ENCODE measurements around the gene ADGRD1.
"Not testable (repeated sequence)": the region's sequence is repeated elsewhere in the genome, so short reads cannot be mapped to it uniquely, and the experiment has no call there.

ADGRD1 gene

DNA sequence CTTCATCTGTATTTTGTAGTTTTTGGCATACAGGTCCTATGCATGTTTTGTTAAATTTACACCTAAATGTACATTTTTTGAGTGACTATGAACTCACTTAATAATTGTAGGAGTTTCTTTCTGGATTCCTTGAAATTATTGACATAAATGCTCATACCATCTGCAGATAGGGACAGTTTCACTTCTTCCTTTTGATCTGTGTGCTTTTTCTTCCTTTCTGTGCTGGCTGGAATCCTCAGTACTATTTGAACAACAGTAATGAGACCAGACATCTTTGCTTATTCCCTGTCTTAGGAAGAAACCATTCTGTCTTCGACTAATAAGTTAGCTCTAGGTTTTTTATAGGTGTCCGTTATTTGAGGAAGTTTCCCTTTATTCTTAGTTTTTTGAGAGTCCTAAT, 110.3 kb downstream of the ADGRD1 start:
- Histone ChIP-seq H3K9ac (ENCODE audit: low read depth, low read length) (no peak overlapping the region), H3K9me3 (ENCODE audit: insufficient read depth, low read depth, low read length) (no peaks in the 10 kb centered on the region), H3K27ac (ENCODE audit: low read depth, low read length) (no peak overlapping the region), H3K36me3 (ENCODE audit: insufficient read depth, low read length) (no peaks in the 10 kb centered on the region), H3K27me3 (ENCODE audit: insufficient read depth, low read length) (no peaks in the 10 kb centered on the region), H3K4me3 (ENCODE audit: low read length) (no peak overlapping the region), H3K4me1 (ENCODE audit: insufficient read depth, low read length) (no peaks in the 10 kb centered on the region)
- WGBS, result 100% methylated on average over 2 of the region's 2 CpGs

DNA sequence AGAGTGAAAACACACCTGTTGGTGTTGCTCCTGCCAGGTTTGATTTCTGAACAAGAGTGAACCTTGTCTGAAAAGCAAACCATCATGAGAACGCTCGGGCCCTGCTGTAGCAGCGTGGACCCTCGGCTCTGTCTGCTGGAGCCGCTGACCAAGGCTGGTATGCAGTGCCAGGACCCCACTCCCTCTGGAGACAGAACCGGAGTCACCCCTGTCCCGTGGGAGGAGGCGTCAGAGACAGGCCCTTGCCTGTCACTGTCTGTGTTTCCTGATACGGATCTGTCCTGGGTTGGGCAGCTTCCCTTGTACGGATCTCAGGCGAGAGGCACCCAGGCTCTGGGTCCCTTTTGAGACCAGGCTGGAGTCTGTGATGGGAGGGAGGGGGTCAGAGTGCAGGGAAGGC, 111.6 kb downstream of the ADGRD1 start:
- no peaks in the 10 kb centered on the region for H3K36me3 ChIP-seq (ENCODE audit: insufficient read depth, low read length)
- no peak overlapping the region for H3K4me3 ChIP-seq (ENCODE audit: low read length)
- no peaks in the 10 kb centered on the region for H3K4me1 ChIP-seq (ENCODE audit: insufficient read depth, low read length)
- H3K27me3 ChIP-seq (ENCODE audit: insufficient read depth, low read length), result no peaks in the 10 kb centered on the region
- no peak overlapping the region for H3K27ac ChIP-seq (ENCODE audit: low read depth, low read length)
- H3K9me3 ChIP-seq (ENCODE audit: insufficient read depth, low read depth, low read length), result no peaks in the 10 kb centered on the region
- WGBS, result 92% methylated on average over 11 of the region's 11 CpGs
- H3K9ac ChIP-seq (ENCODE audit: low read depth, low read length), result no peak overlapping the region

DNA sequence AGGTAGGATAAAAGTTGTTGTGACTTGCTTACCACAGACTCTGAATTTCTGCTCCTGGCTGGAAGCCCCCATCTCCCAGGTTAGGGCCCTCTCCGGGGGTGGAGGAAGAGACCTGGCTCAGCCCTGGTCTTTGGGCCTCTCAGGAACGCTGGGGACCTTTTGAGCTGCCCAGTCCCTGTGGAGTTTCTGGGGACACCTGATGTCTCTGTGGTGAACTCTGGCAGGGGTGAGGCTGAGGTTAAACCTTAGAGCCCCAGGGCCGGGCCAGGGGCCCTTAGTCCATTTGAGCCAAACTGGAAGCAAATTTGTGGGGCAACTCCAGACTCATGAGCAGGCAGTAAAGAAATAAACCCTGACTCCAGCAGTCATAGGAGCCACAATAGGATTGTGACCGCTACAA, 112.1 kb downstream of the ADGRD1 start:
- H3K36me3 ChIP-seq (ENCODE audit: insufficient read depth, low read length), result no peaks in the 10 kb centered on the region
- no peak overlapping the region for H3K4me3 ChIP-seq (ENCODE audit: low read length)
- no peak overlapping the region for H3K9ac ChIP-seq (ENCODE audit: low read depth, low read length)
- no peaks in the 10 kb centered on the region for H3K27me3 ChIP-seq (ENCODE audit: insufficient read depth, low read length)
- H3K27ac ChIP-seq (ENCODE audit: low read depth, low read length), result no peak overlapping the region
- no peaks in the 10 kb centered on the region for H3K4me1 ChIP-seq (ENCODE audit: insufficient read depth, low read length)
- WGBS, result 90% methylated on average over 4 of the region's 4 CpGs
- H3K9me3 ChIP-seq (ENCODE audit: insufficient read depth, low read depth, low read length), result 0 out of 2 replicates have a peak, but pooled peaks cover under 1% of the 10 kb centered on the region

DNA sequence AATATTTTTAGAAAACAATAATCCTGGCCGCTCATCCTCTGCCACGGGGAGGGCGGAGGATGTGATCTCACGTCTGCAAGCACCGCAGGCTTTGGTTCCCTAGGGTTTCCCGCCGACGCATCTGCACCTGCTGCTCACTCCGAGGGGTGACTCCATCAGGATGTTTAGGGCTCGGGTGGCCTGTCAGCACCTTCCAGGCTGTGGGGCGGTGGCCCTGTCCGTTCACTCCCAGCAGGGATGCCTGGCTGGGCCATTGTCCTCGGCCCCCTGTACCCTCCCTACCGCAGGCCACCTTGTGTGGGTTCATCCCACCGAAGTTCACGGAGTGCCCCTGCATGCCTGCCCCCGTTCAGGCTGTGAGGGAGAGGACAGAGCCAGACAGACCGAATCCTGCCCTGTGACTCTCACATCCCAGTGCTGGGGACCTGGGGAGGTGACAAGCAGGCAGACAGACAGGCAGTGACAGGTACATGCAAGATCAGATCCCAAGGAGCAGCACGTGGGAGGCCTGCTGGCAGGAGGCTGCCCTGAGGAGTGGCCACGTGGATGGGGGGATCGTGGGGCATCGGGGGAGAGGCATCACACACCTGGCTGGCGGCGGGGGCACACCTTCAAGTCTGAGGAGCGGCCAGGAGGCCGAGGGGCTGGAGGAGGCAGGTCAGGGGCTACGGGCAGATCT, 112.6 kb downstream of the ADGRD1 start:
- WGBS, result 91% methylated on average over 27 of the region's 27 CpGs
- no peaks in the 10 kb centered on the region for H3K4me1 ChIP-seq (ENCODE audit: insufficient read depth, low read length)
- no peaks in the 10 kb centered on the region for H3K36me3 ChIP-seq (ENCODE audit: insufficient read depth, low read length)
- H3K9ac ChIP-seq (ENCODE audit: low read depth, low read length), result no peak overlapping the region
- H3K4me3 ChIP-seq (ENCODE audit: low read length), result no peak overlapping the region
- 0 out of 2 replicates have a peak, but pooled peaks cover 3% of the 10 kb centered on the region for H3K9me3 ChIP-seq (ENCODE audit: insufficient read depth, low read depth, low read length)
- H3K27ac ChIP-seq (ENCODE audit: low read depth, low read length), result no peak overlapping the region
- no peaks in the 10 kb centered on the region for H3K27me3 ChIP-seq (ENCODE audit: insufficient read depth, low read length)

DNA sequence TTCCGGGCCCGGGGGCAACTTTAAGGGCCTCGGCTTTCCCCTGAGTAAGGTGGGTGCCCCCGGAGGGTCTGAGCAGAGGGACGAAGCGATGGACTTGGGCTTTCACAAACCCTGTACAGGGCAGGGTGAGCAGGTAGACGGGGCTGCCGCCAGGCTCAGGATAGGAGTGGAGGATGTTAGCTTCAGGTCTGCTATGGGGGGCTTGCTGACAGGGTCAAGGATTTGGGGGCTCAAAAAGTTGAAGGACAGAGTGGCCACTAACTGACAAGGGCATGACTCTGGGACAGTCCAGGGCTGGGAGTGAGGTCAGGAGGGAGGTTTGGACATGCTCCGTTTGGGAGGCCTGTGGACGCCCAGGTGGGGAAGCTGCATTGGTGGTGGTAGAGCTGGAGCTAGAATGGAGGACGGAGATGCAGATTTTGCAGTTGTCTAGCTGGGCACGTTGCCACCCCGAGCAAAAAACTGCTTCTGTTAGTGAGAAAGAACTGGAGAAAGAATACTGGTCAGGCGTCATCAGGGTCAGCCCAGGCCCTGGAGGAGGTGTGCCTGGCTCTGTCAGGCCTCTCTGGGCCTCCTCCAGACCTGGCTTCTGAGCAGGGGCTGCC, 113.3 kb downstream of the ADGRD1 start:
- no peaks in the 10 kb centered on the region for H3K4me1 ChIP-seq (ENCODE audit: insufficient read depth, low read length)
- H3K4me3 ChIP-seq (ENCODE audit: low read length), result no peak overlapping the region
- WGBS, result 94% methylated on average over 14 of the region's 14 CpGs
- H3K9me3 ChIP-seq (ENCODE audit: insufficient read depth, low read depth, low read length), result 0 out of 2 replicates have a peak, but pooled peaks cover 3% of the 10 kb centered on the region
- H3K27ac ChIP-seq (ENCODE audit: low read depth, low read length), result no peak overlapping the region
- H3K36me3 ChIP-seq (ENCODE audit: insufficient read depth, low read length), result no peaks in the 10 kb centered on the region
- H3K9ac ChIP-seq (ENCODE audit: low read depth, low read length), result no peak overlapping the region
- no peaks in the 10 kb centered on the region for H3K27me3 ChIP-seq (ENCODE audit: insufficient read depth, low read length)

DNA sequence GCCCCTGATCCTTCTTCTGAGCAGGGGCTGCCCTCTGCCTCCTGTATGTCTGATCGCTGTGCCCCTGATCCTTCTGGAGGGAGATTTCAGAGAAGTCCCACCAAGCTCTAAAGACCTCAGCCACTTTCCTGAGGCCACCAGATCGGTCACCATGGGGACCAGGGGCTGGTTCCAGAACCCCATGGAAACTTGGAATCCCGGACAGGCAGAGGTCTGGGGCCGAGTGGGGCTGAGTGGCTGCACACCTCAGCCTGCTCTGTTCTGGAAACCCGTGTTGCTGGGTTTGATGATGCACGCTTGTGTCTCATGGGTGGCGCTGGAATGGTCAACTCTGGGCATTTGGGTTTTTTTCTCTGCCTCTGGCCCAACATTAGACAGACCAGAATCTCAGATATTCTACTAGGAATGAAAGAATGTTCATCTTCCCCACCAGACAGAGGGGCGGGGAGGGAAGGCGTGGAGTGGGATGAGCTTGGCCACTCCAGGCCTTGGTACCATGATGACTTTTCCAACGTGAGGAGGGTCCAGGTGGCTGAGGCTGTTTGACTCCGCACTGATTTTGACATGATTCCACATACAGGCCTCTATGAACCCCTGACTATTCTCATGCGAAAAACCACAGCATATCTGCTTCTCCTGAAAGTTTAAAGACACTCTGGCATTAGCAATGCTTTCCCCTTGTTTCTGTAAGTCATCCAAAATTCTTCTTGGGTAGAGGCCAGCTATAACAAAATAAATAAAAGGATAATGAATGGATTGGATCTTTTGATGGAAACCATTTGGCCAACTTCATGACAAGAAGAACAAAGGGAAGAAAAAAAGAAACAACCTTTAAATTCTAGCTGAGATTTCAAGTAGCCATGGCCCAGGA, 114.5 kb downstream of the ADGRD1 start:
- Histone ChIP-seq H3K4me3 (ENCODE audit: low read length) (no peak overlapping the region), H3K4me1 (ENCODE audit: insufficient read depth, low read length) (no peaks in the 10 kb centered on the region), H3K9me3 (ENCODE audit: insufficient read depth, low read depth, low read length) (0 out of 2 replicates have a peak, but pooled peaks cover 3% of the 10 kb centered on the region), H3K9ac (ENCODE audit: low read depth, low read length) (no peak overlapping the region), H3K27ac (ENCODE audit: low read depth, low read length) (no peak overlapping the region), H3K27me3 (ENCODE audit: insufficient read depth, low read length) (no peaks in the 10 kb centered on the region), H3K36me3 (ENCODE audit: insufficient read depth, low read length) (no peaks in the 10 kb centered on the region)
- WGBS, result 91% methylated on average over 12 of the region's 12 CpGs

DNA sequence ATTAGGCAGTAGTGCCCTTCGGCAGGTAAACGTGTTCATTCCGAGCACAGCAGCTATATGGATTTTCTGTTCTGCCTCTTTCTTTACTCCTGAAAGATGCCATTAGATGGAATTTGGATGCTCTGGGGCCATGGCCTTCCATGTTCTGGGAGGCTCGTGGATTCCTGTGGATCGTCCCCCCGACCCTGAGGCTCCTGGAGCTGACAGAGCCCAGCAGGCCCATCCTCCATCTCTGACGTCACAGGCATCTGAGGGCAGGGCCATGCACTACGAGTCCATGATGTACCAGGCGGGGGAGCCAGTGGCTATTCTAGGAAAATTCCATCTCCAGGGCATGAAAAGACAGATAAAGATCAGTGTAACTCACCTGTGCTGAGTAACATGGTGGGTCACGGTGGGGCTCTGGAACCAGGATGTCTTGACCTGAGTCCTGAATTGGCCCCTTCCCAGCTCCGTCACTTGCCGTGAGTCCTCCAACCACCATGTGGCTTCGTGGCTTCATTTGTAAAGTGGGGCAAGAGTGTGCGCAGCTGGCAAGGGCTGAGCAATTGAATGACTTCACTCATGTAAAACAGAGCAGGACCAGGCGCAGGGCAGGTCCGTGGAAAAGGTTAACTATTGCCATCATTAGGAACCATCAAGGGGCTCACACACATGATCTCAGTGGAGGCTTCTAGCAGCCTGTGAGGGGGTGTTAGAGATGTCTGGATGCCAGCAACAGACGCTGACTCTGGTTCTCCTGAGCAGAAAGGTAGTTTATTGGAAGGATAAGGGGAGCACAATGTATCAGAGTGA, 115.4 kb downstream of the ADGRD1 start:
- H3K4me3 ChIP-seq (ENCODE audit: low read length); H3K9me3 ChIP-seq (ENCODE audit: insufficient read depth, low read depth, low read length); H3K36me3 ChIP-seq (ENCODE audit: insufficient read depth, low read length); H3K27me3 ChIP-seq (ENCODE audit: insufficient read depth, low read length); H3K27ac ChIP-seq (ENCODE audit: low read depth, low read length); H3K9ac ChIP-seq (ENCODE audit: low read depth, low read length); H3K4me1 ChIP-seq (ENCODE audit: insufficient read depth, low read length): not testable (repeated sequence)
- WGBS, result 81% methylated on average over 14 of the region's 17 CpGs

DNA sequence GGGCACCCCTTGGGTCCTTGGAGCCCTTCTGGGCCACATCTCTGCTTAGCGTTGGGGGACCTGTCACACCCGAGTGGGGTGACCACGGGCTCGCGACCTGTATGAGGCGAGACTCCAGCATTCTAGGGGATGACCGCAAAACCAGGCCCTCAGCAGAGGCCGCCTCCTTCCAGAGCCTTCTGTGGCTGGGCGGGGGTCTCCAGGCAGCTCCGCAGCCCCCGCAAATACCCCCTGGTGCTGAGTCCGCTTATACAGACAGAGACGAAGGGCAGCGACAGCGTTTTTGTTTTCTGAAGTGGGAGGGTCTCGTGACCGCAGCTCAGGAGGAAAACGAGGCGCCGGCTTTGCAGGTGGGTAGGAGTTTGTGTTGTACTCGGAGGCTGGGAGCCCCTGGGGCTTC, 116.4 kb downstream of the ADGRD1 start:
- H3K9ac ChIP-seq (ENCODE audit: low read depth, low read length); H3K9me3 ChIP-seq (ENCODE audit: insufficient read depth, low read depth, low read length); H3K27me3 ChIP-seq (ENCODE audit: insufficient read depth, low read length); H3K4me1 ChIP-seq (ENCODE audit: insufficient read depth, low read length); H3K36me3 ChIP-seq (ENCODE audit: insufficient read depth, low read length); H3K4me3 ChIP-seq (ENCODE audit: low read length); H3K27ac ChIP-seq (ENCODE audit: low read depth, low read length): not testable (repeated sequence)
- 96% methylated on average over 19 of the region's 21 CpGs for WGBS

DNA sequence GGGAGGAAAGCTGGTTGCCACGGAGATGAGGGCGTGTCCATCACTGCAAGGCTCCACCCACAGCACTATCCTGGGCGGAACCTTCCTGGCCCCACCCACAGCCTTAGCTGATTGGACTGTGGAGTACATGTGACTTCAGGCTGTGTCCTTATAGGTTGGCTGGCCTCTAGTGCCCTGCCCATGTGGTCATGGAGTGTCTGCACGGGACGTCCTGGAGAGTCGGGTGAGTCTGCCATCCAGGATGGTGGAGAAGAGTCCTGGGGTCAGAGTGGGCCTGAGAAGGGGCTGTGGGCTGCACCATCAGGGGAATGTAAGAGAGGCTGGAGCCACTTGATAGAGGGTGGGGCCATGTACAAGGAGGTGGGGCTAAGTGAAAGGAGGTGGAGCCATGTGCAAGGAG, 117.0 kb downstream of the ADGRD1 start:
- not testable (repeated sequence) for H3K27me3 ChIP-seq (ENCODE audit: insufficient read depth, low read length); H3K9me3 ChIP-seq (ENCODE audit: insufficient read depth, low read depth, low read length); H3K36me3 ChIP-seq (ENCODE audit: insufficient read depth, low read length); H3K27ac ChIP-seq (ENCODE audit: low read depth, low read length); H3K4me3 ChIP-seq (ENCODE audit: low read length); H3K9ac ChIP-seq (ENCODE audit: low read depth, low read length); H3K4me1 ChIP-seq (ENCODE audit: insufficient read depth, low read length)
- 95% methylated on average over 4 of the region's 6 CpGs for WGBS

DNA sequence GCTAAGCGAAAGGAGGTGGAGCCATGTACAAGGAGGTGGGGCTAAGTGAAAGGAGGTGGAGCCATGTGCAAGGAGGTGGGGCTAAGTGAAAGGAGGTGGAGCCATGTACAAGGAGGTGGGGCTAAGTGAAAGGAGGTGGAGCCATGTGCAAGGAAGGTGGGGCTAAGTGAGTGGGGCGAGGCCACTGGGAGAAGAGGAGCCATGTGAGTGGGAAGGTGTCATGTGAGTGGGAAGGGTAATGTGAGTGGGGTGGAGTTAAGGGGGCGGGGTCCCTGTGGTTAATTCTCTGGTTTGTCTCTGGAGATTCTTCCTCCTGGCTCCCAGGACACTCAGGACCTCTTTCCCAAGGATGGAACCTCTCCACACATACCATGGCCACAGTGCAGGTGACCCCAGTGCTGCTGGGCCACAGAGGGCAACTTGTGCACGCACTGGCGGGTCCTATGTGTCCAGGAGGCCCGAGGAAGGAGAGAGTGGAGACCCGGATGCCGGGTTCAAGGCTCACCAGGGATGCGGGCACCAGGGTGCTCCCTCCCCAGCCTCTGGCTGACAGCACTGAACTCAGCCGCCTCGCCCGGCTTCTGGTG, 117.6 kb downstream of the ADGRD1 start:
- not testable (repeated sequence) for H3K4me1 ChIP-seq (ENCODE audit: insufficient read depth, low read length); H3K4me3 ChIP-seq (ENCODE audit: low read length); H3K9ac ChIP-seq (ENCODE audit: low read depth, low read length); H3K36me3 ChIP-seq (ENCODE audit: insufficient read depth, low read length); H3K9me3 ChIP-seq (ENCODE audit: insufficient read depth, low read depth, low read length); H3K27ac ChIP-seq (ENCODE audit: low read depth, low read length); H3K27me3 ChIP-seq (ENCODE audit: insufficient read depth, low read length)
- 80% methylated on average over 9 of the region's 12 CpGs for WGBS
